Ovary (tissue), 3 donors: ENCODE measurements around the gene NAGLU.

Experiments used
- CTCF ChIP-seq, 3 donors: fragments of 450-650 bp in 2 of 3; fragments of 200-600 bp in 1 of 3; IDR thresholded peaks; one replicate each; pipeline versions ENCODE4 v1.5.1 to v1.8.0; 2016 to 2022; ENCODE audit warnings: antibody characterized with exemption in 3 of 3, mild to moderate bottlenecking in 1 of 3
- POLR2A ChIP-seq: fragments of 450-650 bp; IDR thresholded peaks from one replicate; pipeline ENCODE4 v1.6.1; 2017; ENCODE audit warnings: antibody characterized with exemption, mild to moderate bottlenecking, moderate library complexity
- donor health status: DM: no; HTN: no; CAD: no.

GRCh38 chr17:42584880-42585279 lies 48.8 kb downstream of the NAGLU start:
- TF ChIP-seq POLR2A (no peak), CTCF (IDR thresholded peaks at IDR 0.05) (no peak)
